Renal pelvis (tissue), 12 donors: Measurements from ENCODE around the gene CTNNBIP1. TPM values are rescaled to one million over a fixed set of nuclear protein-coding genes. Genes with fewer than 3 reads are reported as not detected.
"Not testable (repeated sequence)": the region's sequence is repeated elsewhere in the genome, so short reads cannot be mapped to it uniquely, and the experiment has no call there.

ENCODE experiments used
- DNase-seq: peaks from one replicate; pipeline ENCODE4 v3.0.0-alpha.2; 2013
- long read RNA-seq, 16 experiments: transcript quantifications; one replicate each; lab custom pipeline, GENCODE V29; 2026
- polyA plus RNA-seq, 3 donors: library from polyadenylated mRNA; unstranded; fragments of 120-200 nt; gene quantifications; one replicate each; pipeline ENCODE4 v1.2.1, GENCODE V29; 2013; ENCODE audit not compliant: insufficient read length in 3 of 3

CTNNBIP1 gene, protein sequence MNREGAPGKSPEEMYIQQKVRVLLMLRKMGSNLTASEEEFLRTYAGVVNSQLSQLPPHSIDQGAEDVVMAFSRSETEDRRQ
- polyA plus RNA-seq, result 10 to 100 TPM; 29.0 to 37.8 (median 33.4) TPM
- long read RNA-seq, donor 1, transcript CTNNBIP1-204 (5 exons, 1,206 nt), result major isoform, 18 of 25 reads
- long read RNA-seq, donor 1, partial matches to known transcripts, result 7 of 25 reads
- long read RNA-seq, donor 1, other reads (novel, unspliced or antisense), result 0 of 25 reads
- long read RNA-seq, donor 2, transcript CTNNBIP1-204 (5 exons, 1,206 nt), result major isoform, 31 of 59 reads
- long read RNA-seq, donor 2, partial matches to known transcripts, result 25 of 59 reads
- long read RNA-seq, donor 2, other reads (novel, unspliced or antisense), result 0 of 59 reads
- long read RNA-seq, donor 3, transcript CTNNBIP1-204 (5 exons, 1,206 nt), result major isoform, 25 of 44 reads
- long read RNA-seq, donor 3, partial matches to known transcripts, result 16 of 44 reads
- long read RNA-seq, donor 3, other reads (novel, unspliced or antisense), result 0 of 44 reads
- long read RNA-seq, donor 4, transcript CTNNBIP1-204 (5 exons, 1,206 nt), result major isoform, 23 of 37 reads
- long read RNA-seq, donor 4, partial matches to known transcripts, result 13 of 37 reads
- long read RNA-seq, donor 4, other reads (novel, unspliced or antisense), result 0 of 37 reads
- long read RNA-seq, donor 5, transcript CTNNBIP1-204 (5 exons, 1,206 nt), result major isoform, 17 of 17 reads
- long read RNA-seq, donor 5, partial matches to known transcripts, result 0 of 17 reads
- long read RNA-seq, donor 5, other reads (novel, unspliced or antisense), result 0 of 17 reads
- long read RNA-seq, donor 6, transcript CTNNBIP1-204 (5 exons, 1,206 nt), result major isoform, 23 of 49 reads
- long read RNA-seq, donor 6, partial matches to known transcripts, result 24 of 49 reads
- long read RNA-seq, donor 6, other reads (novel, unspliced or antisense), result 0 of 49 reads
- long read RNA-seq, donor 7, transcript CTNNBIP1-204 (5 exons, 1,206 nt), result major isoform, 36 of 47 reads
- long read RNA-seq, donor 7, partial matches to known transcripts, result 10 of 47 reads
- long read RNA-seq, donor 7, other reads (novel, unspliced or antisense), result 0 of 47 reads
- long read RNA-seq, donor 8, transcript CTNNBIP1-204 (5 exons, 1,206 nt), result major isoform, 10 of 16 reads
- long read RNA-seq, donor 8, partial matches to known transcripts, result 5 of 16 reads
- long read RNA-seq, donor 8, other reads (novel, unspliced or antisense), result 0 of 16 reads
- long read RNA-seq, donor 9, transcript CTNNBIP1-204 (5 exons, 1,206 nt), result major isoform, 37 of 61 reads
- long read RNA-seq, donor 9, partial matches to known transcripts, result 21 of 61 reads
- long read RNA-seq, donor 9, other reads (novel, unspliced or antisense), result 0 of 61 reads
- long read RNA-seq, donor 10, transcript CTNNBIP1-204 (5 exons, 1,206 nt), result major isoform, 18 of 27 reads
- long read RNA-seq, donor 10, partial matches to known transcripts, result 5 of 27 reads
- long read RNA-seq, donor 10, other reads (novel, unspliced or antisense), result 0 of 27 reads
- long read RNA-seq, donor 11, transcript CTNNBIP1-204 (5 exons, 1,206 nt), result major isoform, 23 of 29 reads
- long read RNA-seq, donor 11, partial matches to known transcripts, result 5 of 29 reads
- long read RNA-seq, donor 11, other reads (novel, unspliced or antisense), result 0 of 29 reads
- long read RNA-seq, donor 12, transcript CTNNBIP1-204 (5 exons, 1,206 nt), result major isoform, 27 of 52 reads
- long read RNA-seq, donor 12, partial matches to known transcripts, result 24 of 52 reads
- long read RNA-seq, donor 12, other reads (novel, unspliced or antisense), result 0 of 52 reads
- long read RNA-seq, donor 13, transcript CTNNBIP1-204 (5 exons, 1,206 nt), result major isoform, 12 of 13 reads
- long read RNA-seq, donor 13, partial matches to known transcripts, result 0 of 13 reads
- long read RNA-seq, donor 13, other reads (novel, unspliced or antisense), result 0 of 13 reads
- long read RNA-seq, donor 14, result 0 reads
- long read RNA-seq, donor 15, transcript CTNNBIP1-204 (5 exons, 1,206 nt), result major isoform, 31 of 66 reads
- long read RNA-seq, donor 15, partial matches to known transcripts, result 33 of 66 reads
- long read RNA-seq, donor 15, other reads (novel, unspliced or antisense), result 0 of 66 reads
- long read RNA-seq, donor 16, transcript CTNNBIP1-204 (5 exons, 1,206 nt), result major isoform, 19 of 67 reads
- long read RNA-seq, donor 16, partial matches to known transcripts, result 45 of 67 reads
- long read RNA-seq, donor 16, other reads (novel, unspliced or antisense), result 0 of 67 reads

DNA sequence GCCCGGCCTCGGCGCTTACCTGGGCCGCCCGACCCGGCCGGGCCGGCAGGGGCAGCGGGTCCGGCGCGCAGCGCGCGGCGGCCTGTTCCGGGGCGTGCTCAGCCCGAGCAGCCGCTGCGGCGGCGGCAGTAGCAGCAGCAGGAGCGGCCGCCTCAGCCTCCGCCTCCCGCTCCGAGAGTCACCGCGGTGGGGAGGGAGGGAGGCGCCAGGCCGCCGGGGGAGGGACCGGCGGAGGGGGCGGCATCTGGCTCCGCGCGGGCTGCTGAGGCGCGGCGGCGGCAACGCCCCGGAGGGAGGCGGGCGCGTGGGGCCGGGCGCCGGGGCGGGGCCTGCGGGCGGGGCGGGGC, at the start of gene CTNNBIP1:
CTNNBIP1 (minus strand) TSS at position 194 of the 347 bp plus-strand sequence. CDS start 38,205 bp downstream, outside the sequence.
- DNase-seq, result no peak

- DNase-seq, result no peak
These were observed 47.7 kb upstream of the CTNNBIP1 start for GRCh38 chr1:9957726-9958125.

DNA sequence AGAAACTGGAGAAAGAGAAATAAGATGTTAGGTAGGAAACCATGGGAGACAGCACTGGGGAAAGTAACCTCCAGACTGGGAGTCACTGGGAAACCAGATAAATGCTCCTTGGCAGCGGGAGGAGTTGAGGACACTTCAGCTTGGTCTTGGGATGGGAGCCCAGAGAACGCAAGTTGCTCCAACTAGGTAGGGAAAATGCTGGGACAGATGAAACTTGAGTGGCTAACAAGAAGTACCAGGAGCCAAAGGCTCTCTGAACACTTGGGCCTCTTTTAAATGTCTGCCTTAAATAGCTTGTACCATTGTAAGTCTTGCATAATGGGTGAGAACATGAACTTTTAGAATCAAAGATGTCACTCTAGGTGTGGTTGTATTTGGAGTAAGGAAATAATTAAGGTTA, 36.2 kb upstream of the CTNNBIP1 start:
- DNase-seq, result no peak

- peak; percentile 93 for DNase-seq
These were observed 33.1 kb upstream of the CTNNBIP1 start, which contains the start of the genes LZIC and NMNAT1 for GRCh38 chr1:9942939-9943788. LZIC (minus strand) TSS chr1:9943391; CDS start chr1:9936619, 6,772 bp downstream. NMNAT1 (plus strand) TSS chr1:9943475; CDS start chr1:9972074, 28,599 bp downstream.

DNA sequence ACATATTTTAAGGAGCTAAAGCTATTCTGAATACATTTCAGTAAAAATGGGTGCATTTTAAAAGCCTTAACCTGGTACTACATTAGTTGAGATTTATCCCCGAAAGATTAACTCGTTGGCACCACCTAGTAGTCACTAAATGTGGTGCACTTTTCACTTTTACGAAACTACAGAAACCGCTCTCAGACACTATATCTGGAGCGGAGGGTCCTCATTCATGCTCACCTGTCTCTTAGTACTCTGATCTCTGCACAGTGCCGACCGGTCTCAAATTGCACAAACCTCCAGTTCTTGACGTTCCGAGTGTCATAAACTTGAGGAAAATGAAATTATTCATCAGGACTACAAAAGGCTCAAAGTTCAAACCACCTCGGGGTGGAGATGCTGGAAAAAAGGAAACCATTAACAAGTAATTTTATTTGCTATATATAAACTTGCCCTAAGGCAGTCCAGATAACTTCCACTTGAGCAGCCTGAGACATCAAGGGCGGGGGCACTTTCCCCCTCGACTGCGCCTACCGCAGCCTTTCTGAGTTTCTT, 32.4 kb upstream of the CTNNBIP1 start:
- peak; percentile 56 for DNase-seq

DNA sequence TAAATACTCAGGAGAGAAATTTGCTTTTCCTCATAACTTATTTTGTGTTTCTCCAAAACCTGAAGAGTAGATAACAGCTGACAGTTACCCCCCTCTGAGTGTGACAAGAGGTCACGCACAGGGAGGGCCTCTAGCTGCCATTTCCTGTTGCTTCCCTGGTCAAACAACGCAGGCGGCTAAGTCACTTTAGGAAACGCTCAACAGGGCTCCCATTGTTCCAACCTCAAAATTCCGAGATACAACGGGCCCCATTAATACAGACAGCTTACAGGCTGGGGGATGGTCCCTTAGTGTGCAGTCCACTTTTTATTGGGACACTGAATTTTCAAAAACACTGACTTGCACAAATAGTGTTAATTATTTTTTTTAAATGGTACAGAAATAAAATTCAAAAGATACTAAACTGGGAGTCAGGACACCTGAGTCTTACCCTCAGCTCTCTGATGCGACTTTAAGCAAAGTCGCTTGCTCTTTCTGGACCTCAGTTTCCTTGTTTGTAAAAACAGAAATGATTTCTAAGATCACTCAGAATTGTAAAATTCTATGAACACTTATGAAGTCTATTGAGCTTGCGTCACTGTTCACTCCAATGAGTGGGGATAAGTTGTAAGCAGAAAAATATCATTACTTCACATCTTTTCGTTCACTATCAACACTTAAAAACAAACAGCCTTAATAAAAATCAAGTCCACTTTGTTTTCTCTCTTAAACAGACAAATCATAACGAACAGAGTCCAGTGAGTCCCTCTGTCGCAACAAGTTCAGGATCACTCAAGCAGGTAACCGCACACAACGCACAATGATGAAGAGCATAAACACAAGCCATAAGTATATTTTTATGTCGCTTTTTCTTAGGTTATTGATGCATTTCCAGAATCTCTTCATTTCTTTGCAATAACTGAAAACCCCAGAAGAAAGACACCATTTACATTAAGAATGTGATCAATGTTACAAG, 19.6 kb upstream of the CTNNBIP1 start:
- no peak for DNase-seq

- DNase-seq, result no peak
These were observed 17.2 kb upstream of the CTNNBIP1 start for GRCh38 chr1:9927259-9927658.

GRCh38 chr1:9922342-9922741, 12.3 kb upstream of the CTNNBIP1 start:
- no peak for DNase-seq

GRCh38 chr1:9920606-9921005, 10.5 kb upstream of the CTNNBIP1 start:
- no peak for DNase-seq

DNA sequence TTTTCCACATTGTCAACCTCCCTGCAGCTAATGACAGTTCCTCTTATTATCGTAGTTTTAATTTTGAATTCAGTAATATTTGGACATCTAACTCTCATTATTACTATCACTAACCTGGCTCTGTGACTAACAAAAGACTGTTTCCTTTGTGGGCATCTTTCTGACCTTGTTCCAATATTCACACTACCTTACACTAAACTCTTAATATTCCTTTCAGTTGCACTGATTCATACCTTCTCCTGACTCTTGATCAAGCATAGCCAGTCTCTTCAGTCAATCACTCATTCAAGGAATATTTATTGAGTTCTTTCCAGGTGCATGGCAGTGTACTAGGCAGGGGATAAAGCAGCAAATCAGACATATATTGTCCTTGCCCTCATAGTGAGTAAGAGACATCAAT, 7.8 kb upstream of the CTNNBIP1 start:
- no peak for DNase-seq

GRCh38 chr1:9917495-9917894, 7.4 kb upstream of the CTNNBIP1 start:
- not testable (repeated sequence) for DNase-seq

- no peak for DNase-seq
These were observed 6.4 kb upstream of the CTNNBIP1 start for GRCh38 chr1:9916452-9916851.

GRCh38 chr1:9914610-9914937, 4.5 kb upstream of the CTNNBIP1 start:
- no peak for DNase-seq

- no peak for DNase-seq
These were observed 2.3 kb upstream of the CTNNBIP1 start for GRCh38 chr1:9912264-9912936.

DNA sequence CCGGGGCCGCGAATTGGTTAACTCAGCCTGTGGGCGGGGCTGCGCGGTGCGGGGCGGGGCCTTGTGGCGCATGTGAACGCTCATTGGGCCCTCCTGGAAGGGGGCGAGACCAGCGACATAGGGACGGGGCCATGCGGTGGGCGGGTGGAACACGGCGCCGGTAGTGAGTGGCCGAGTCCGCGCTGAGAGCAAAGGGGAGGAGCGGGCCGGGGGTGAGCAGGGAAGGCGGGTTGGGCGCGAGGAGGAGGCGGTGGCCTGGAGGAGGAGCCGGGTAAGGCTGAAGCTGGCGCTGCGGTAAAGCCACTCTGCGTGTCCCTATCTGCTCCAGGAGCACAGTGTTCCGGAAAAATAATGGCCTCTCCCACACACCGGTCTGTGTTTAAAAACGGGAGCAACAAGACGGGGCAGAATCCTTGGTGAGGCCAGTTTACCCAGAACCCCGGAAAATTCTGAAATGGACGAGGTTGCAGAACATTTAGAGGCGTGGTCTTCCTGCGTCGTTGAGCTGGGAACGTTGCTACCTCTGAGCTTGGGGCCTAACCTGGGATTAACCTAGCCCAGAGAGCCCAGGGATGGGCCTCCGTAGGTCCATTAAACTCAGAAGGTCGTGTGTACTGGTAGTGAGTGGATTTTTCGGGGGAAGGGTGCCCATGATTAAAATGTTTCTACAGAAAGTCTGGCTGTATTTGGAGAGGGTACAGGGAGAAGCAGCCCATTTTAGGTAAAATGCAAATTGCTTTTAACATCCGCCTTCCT, 532 bp upstream of the CTNNBIP1 start:
- DNase-seq, result peak; percentile 98
